GM12878 (cell line): Measurements from ENCODE around the gene IL22RA2.

ENCODE experiments used
- BMI1 ChIP-seq: fragments of 450-650 bp; IDR thresholded peaks from 2 replicates; pipeline ENCODE4 v1.6.1; 2016; ENCODE audit warnings: mild to moderate bottlenecking, moderate library complexity, borderline replicate concordance
- CBX3 ChIP-seq: fragments of 200-600 bp; sonication (generic); IDR thresholded peaks from 2 replicates; pipeline ENCODE4 v1.6.1; 2016; ENCODE audit warnings: low read depth, borderline replicate concordance
- CREM ChIP-seq: IDR thresholded peaks from 2 replicates; pipeline ENCODE4 v1.6.1; 2014; ENCODE audit warnings: antibody characterized with exemption, low read depth
- EP300 ChIP-seq, 2 experiments: fragments of 150-350 bp in 1 of 2; IDR thresholded peaks; 2 replicates each; pipeline ENCODE4 v1.6.1; 2011 to 2012; ENCODE audit warnings: low read depth in 2 of 2, low read length in 2 of 2, borderline replicate concordance in 1 of 2, improper control_type of control experiment in 1 of 2, inconsistent platforms in 1 of 2; ENCODE audit not compliant: control insufficient read depth in 1 of 2
- EZH2 ChIP-seq: IDR thresholded peaks from 2 replicates; pipeline ENCODE4 v1.6.1; 2012; ENCODE audit warnings: low read depth, mild to moderate bottlenecking, control low read depth, inconsistent platforms, low read length, borderline replicate concordance; ENCODE audit not compliant: control insufficient read depth
- HDAC2 ChIP-seq: fragments of 200-600 bp; sonication (generic); IDR thresholded peaks from 2 replicates; pipeline ENCODE4 v1.6.1; 2017
- POLR2AphosphoS2 ChIP-seq: IDR thresholded peaks from 2 replicates; pipeline ENCODE4 v1.6.1; 2011; ENCODE audit warnings: low read depth, mild to moderate bottlenecking, low read length, improper control_type of control experiment, moderate library complexity
- POLR2AphosphoS5 ChIP-seq: IDR thresholded peaks from 2 replicates; pipeline ENCODE4 v1.6.1; 2011; ENCODE audit warnings: mild to moderate bottlenecking, low read length, inconsistent platforms
- RFX5 ChIP-seq: IDR thresholded peaks from 2 replicates; pipeline ENCODE4 v1.6.1; 2011; ENCODE audit warnings: low read depth, low read length, improper control_type of control experiment
- TARDBP ChIP-seq: IDR thresholded peaks from 2 replicates; pipeline ENCODE4 v1.6.1; 2016; ENCODE audit warnings: borderline replicate concordance
- TCF12 ChIP-seq: IDR thresholded peaks from 2 replicates; pipeline ENCODE4 v1.6.1; 2011; ENCODE audit warnings: low read depth, mild to moderate bottlenecking, low read length
- ZNF207 ChIP-seq: fragments of 450-650 bp; IDR thresholded peaks from 2 replicates; pipeline ENCODE4 v1.6.1; 2014; ENCODE audit warnings: antibody characterized with exemption, mild to moderate bottlenecking, borderline replicate concordance
- ZSCAN29 ChIP-seq: fragments of 450-650 bp; IDR thresholded peaks from 2 replicates; pipeline ENCODE4 v1.6.1; 2017; ENCODE audit warnings: mild to moderate bottlenecking, moderate library complexity
- TF ChIP-seq, protein P1 (sequence below), 3 experiments: IDR thresholded peaks in 2 of 3; conservative IDR thresholded peaks in 1 of 3; 2 replicates each; pipeline ENCODE4 v1.5.1; 2011; ENCODE audit warnings: low read depth in 3 of 3, low read length in 3 of 3, mild to moderate bottlenecking in 3 of 3, control low read depth in 2 of 3, moderate library complexity in 2 of 3, inconsistent platforms in 1 of 3, mixed read lengths in 1 of 3; ENCODE audit not compliant: control insufficient read depth in 2 of 3, insufficient read depth in 1 of 3; ENCODE audit errors: extremely low read depth in 1 of 3

DNA sequence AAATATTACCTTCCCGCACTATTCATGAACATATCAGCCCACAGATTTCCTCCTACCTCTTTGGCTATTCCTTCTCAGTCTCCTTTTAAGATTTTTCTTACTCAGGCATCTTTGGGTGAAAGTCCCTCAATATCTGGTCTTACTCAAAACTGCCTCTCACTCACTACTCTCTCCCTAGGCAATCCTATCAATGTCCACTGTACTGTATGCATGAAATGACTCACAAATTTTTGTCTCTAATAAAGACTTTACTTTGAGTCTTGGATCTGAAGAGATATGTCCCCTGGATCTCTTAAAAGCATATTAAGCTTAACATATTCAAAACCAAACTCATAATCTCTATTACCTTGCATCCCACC, 24.4 kb downstream of the IL22RA2 start:
- no peak for TF ChIP-seq TCF12
- TF ChIP-seq, protein P1, sequence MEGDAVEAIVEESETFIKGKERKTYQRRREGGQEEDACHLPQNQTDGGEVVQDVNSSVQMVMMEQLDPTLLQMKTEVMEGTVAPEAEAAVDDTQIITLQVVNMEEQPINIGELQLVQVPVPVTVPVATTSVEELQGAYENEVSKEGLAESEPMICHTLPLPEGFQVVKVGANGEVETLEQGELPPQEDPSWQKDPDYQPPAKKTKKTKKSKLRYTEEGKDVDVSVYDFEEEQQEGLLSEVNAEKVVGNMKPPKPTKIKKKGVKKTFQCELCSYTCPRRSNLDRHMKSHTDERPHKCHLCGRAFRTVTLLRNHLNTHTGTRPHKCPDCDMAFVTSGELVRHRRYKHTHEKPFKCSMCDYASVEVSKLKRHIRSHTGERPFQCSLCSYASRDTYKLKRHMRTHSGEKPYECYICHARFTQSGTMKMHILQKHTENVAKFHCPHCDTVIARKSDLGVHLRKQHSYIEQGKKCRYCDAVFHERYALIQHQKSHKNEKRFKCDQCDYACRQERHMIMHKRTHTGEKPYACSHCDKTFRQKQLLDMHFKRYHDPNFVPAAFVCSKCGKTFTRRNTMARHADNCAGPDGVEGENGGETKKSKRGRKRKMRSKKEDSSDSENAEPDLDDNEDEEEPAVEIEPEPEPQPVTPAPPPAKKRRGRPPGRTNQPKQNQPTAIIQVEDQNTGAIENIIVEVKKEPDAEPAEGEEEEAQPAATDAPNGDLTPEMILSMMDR (IDR thresholded peaks at IDR 0.05 in 2 of 3, conservative IDR thresholded peaks at IDR 0.05 in 1 of 3; ENCODE audit: control insufficient read depth in 2 of 3, extremely low read depth in 1 of 3, insufficient read depth in 1 of 3, low read depth in 3 of 3, low read length in 3 of 3) = no peak
- no peak for TF ChIP-seq ZSCAN29
- TF ChIP-seq EZH2 = no peak
- no peak for TF ChIP-seq RFX5
- TF ChIP-seq TARDBP = no peak
- TF ChIP-seq BMI1 = no peak
- no peak for TF ChIP-seq EP300 (IDR thresholded peaks at IDR 0.05; ENCODE audit: borderline replicate concordance in 1 of 2, control insufficient read depth in 1 of 2, low read depth in 2 of 2, low read length in 2 of 2)
- no peak for TF ChIP-seq ZNF207
- no peak for TF ChIP-seq POLR2AphosphoS2
- TF ChIP-seq HDAC2 = no peak
- TF ChIP-seq CBX3 = no peak
- TF ChIP-seq POLR2AphosphoS5 = no peak
- TF ChIP-seq CREM = no peak
